Endodermal cell (in vitro differentiated cells): Measurements from ENCODE around the gene GOLT1A. TPM values are rescaled to one million over a fixed set of nuclear protein-coding genes. Genes with fewer than 3 reads are reported as not detected.

Experiments
- DNase-seq: peaks from one replicate; pipeline ENCODE4 v3.0.0-alpha.2; 2017
- H3K27ac ChIP-seq: 2 replicates; pipeline ENCODE4 v1.5.1; 2013; ENCODE audit warnings: mild to moderate bottlenecking, low read depth, low read length, moderate library complexity
- H3K27me3 ChIP-seq: 2 replicates; pipeline ENCODE4 v1.6.1; 2013; ENCODE audit warnings: mild to moderate bottlenecking, low read length, moderate library complexity; ENCODE audit not compliant: insufficient read depth, control insufficient read depth, poor library complexity, severe bottlenecking
- H3K36me3 ChIP-seq: 2 replicates; pipeline ENCODE4 v1.7.0; 2013; ENCODE audit warnings: mild to moderate bottlenecking, low read length, moderate library complexity; ENCODE audit not compliant: control insufficient read depth, insufficient read depth
- H3K4me1 ChIP-seq: one replicate; pipeline ENCODE4 v1.7.0; 2013; ENCODE audit warnings: low read length; ENCODE audit not compliant: control insufficient read depth, insufficient read depth
- H3K4me3 ChIP-seq: 2 replicates; pipeline ENCODE4 v1.5.1; 2013; ENCODE audit warnings: mild to moderate bottlenecking, low read length, moderate library complexity
- H3K9ac ChIP-seq: 2 replicates; pipeline ENCODE4 v1.6.1; 2013; ENCODE audit warnings: mild to moderate bottlenecking, low read length, moderate library complexity; ENCODE audit not compliant: poor library complexity, severe bottlenecking; ENCODE audit errors: extremely low read depth
- H3K9me3 ChIP-seq: 2 replicates; pipeline ENCODE4 v1.6.1; 2013; ENCODE audit warnings: mild to moderate bottlenecking, low read length, moderate library complexity; ENCODE audit not compliant: control insufficient read depth
- H3K27ac Mint-ChIP-seq: 2 replicates; pipeline ENCODE4 v1.8.0; 2020; ENCODE audit warnings: mixed read lengths
- H3K27me3 Mint-ChIP-seq: 2 replicates; pipeline ENCODE4 v1.8.0; 2021; ENCODE audit warnings: mild to moderate bottlenecking, mixed read lengths; ENCODE audit not compliant: insufficient read depth
- H3K36me3 Mint-ChIP-seq: 2 replicates; pipeline ENCODE4 v1.8.0; 2020; ENCODE audit warnings: low read depth, mixed read lengths
- H3K4me1 Mint-ChIP-seq: 2 replicates; pipeline ENCODE4 v1.8.0; 2020; ENCODE audit warnings: mixed read lengths
- H3K4me3 Mint-ChIP-seq: 2 replicates; pipeline ENCODE4 v1.8.0; 2020; ENCODE audit warnings: mild to moderate bottlenecking, moderate library complexity, mixed read lengths
- H3K9me3 Mint-ChIP-seq: 2 replicates; pipeline ENCODE4 v1.8.0; 2020; ENCODE audit warnings: mild to moderate bottlenecking, mixed read lengths
- CTCF ChIP-seq: fragments of 200-600 bp; sonication (generic); conservative IDR thresholded peaks from 2 replicates; pipeline ENCODE4 v1.5.0; 2021; ENCODE audit warnings: antibody characterized with exemption, mild to moderate bottlenecking
- WGBS, 2 experiments: methylation state at CpG; one replicate each; pipeline versions ENCODE4 v1.1.5 to v1.1.7; 2013; ENCODE audit warnings: missing lambda C conversion rate in 2 of 2, mixed read lengths in 1 of 2; ENCODE audit not compliant: insufficient coverage in 1 of 2, insufficient read length in 1 of 2; 5-methylcytosine and 5-hydroxymethylcytosine counted together
- total RNA-seq, 2 donors: library from RNA; stranded (reverse); fragmentation: NEBNext Ultra II Directional in 1 of 2; extraction: Animal tissue kit (Norgen Biotek cat#: 25700) in 1 of 2; gene quantifications; 2 replicates in 1 of 2; 3 replicates in 1 of 2; pipeline ENCODE4 v1.2.1, GENCODE V29; 2021

Gene GOLT1A
- total RNA-seq, 2 donors from 2014 or later, result 1.8 to 6.2 TPM

- Histone ChIP-seq H3K27me3 (peaks cover 12% of the 10 kb centered on the region), H3K36me3 (no peaks in the 10 kb centered on the region), H3K27ac (no peak overlapping the region), H3K4me3 (peak overlapping the region; percentile 36), H3K9me3 (peaks cover 40% of the 10 kb centered on the region), H3K4me1 (no peaks in the 10 kb centered on the region), H3K9ac (no peak overlapping the region)
- TF ChIP-seq CTCF, result no peak
- DNase-seq, result no peak
- Mint-ChIP-seq H3K27ac (no peak overlapping the region), H3K36me3 (no peaks in the 10 kb centered on the region), H3K27me3 (peaks cover 26% of the 10 kb centered on the region), H3K4me1 (no peaks in the 10 kb centered on the region), H3K4me3 (no peak overlapping the region), H3K9me3 (peaks cover 57% of the 10 kb centered on the region)
- WGBS, 2 experiments, result 87 to 92% methylated on average over 3 of the region's 3 CpGs
These were observed 43.2 kb downstream of the GOLT1A start for GRCh38 chr1:204170494-204171155.

- Mint-ChIP-seq H3K27ac (no peak overlapping the region), H3K4me3 (no peak overlapping the region), H3K4me1 (no peaks in the 10 kb centered on the region), H3K9me3 (peaks cover 57% of the 10 kb centered on the region), H3K36me3 (no peaks in the 10 kb centered on the region), H3K27me3 (peaks cover 28% of the 10 kb centered on the region)
- Histone ChIP-seq H3K36me3 (no peaks in the 10 kb centered on the region), H3K4me3 (no peak overlapping the region), H3K27ac (no peak overlapping the region), H3K27me3 (peaks cover 6% of the 10 kb centered on the region), H3K9ac (no peak overlapping the region), H3K9me3 (peaks cover 40% of the 10 kb centered on the region), H3K4me1 (no peaks in the 10 kb centered on the region)
- DNase-seq, result no peak
- 86 to 92% methylated on average over 2 to 4 of the region's 4 CpGs for WGBS, 2 experiments
- TF ChIP-seq CTCF, result no peak
These were observed 43.9 kb downstream of the GOLT1A start for GRCh38 chr1:204169858-204170257.

GRCh38 chr1:204167730-204168129, 46.1 kb downstream of the GOLT1A start:
- no peaks in the 10 kb centered on the region for H3K4me1 Mint-ChIP-seq
- WGBS, 2 experiments, result 91 to 95% methylated on average over 5 of the region's 5 CpGs
- no peak overlapping the region for H3K27ac ChIP-seq
- TF ChIP-seq CTCF, result no peak
- no peak for DNase-seq
- H3K36me3 Mint-ChIP-seq, result no peaks in the 10 kb centered on the region
- H3K27ac Mint-ChIP-seq, result no peak overlapping the region
- H3K36me3 ChIP-seq, result no peaks in the 10 kb centered on the region
- peaks cover 52% of the 10 kb centered on the region for H3K9me3 Mint-ChIP-seq
- H3K9me3 ChIP-seq, result peaks cover 40% of the 10 kb centered on the region
- H3K4me3 Mint-ChIP-seq, result no peak overlapping the region
- H3K4me1 ChIP-seq, result no peaks in the 10 kb centered on the region
- H3K27me3 Mint-ChIP-seq, result peaks cover 21% of the 10 kb centered on the region
- no peak overlapping the region for H3K4me3 ChIP-seq
- H3K27me3 ChIP-seq, result no peaks in the 10 kb centered on the region
- H3K9ac ChIP-seq, result no peak overlapping the region
